ENCODE results near the gene PTP4A2. TPM values are rescaled to one million over a fixed set of nuclear protein-coding genes. Genes with fewer than 3 reads are reported as not detected.

The PTP4A2 gene
- total and polyA plus RNA-seq, 10 of the 15 experiments (the other 5 are each of a cell fraction or from before 2014, with no cell fraction given): 180 to 909 (median 375) TPM

DNA sequence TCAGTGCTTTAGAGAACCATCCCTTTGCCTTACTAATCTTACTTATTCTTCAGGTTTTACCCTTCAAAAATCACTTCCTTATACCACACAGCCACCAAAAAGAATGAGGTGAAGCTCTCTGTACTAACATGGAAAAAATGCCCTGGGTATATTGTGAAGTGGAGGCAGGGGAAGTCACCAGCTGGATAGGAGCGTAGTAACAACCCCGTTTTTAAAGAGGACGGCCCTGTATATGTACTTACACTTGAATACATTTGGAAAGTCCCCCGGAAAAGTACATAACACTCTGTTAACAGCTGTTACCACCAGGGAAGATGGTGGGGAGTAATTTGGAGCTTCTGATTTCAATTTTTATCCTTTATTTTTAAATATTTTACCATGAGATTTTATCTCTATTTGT lies 47.3 kb upstream of the PTP4A2 start:
- Histone ChIP-seq H3K4me3 (peak overlapping the region; percentile 48; the same call in 1 of the 2 replicates), H4K20me1 (ENCODE audit: control insufficient read depth, insufficient read depth) (no peaks in the 10 kb centered on the region), H3K27ac (ENCODE audit: control insufficient read depth, insufficient read depth) (peak overlapping the region; percentile 77), H3K9me3 (replicated peaks; ENCODE audit: control insufficient read depth, insufficient read depth, low read length) (no peaks in the 10 kb centered on the region), H3K4me1 (ENCODE audit: control insufficient read depth, insufficient read depth, low read length) (peaks cover 32% of the 10 kb centered on the region), H3K4me2 (ENCODE audit: control insufficient read depth, insufficient read depth) (peak overlapping the region; percentile 68), H3K9ac (ENCODE audit: control insufficient read depth, insufficient read depth, low read length) (peak overlapping the region; percentile 58), H3K36me3 (ENCODE audit: control insufficient read depth in 2 of 2, insufficient read depth in 2 of 2, low read length in 1 of 2) (no peaks in the 10 kb centered on the region), H3K27me3 (replicated peaks in 1 of 2; ENCODE audit: control insufficient read depth in 2 of 2, insufficient read depth in 2 of 2, low read length in 1 of 2) (no peaks in the 10 kb centered on the region), H2AFZ (ENCODE audit: control insufficient read depth, low read depth, low read length) (peak overlapping the region; percentile 72), H3K79me2 (ENCODE audit: control insufficient read depth, insufficient read depth, low read length) (no peaks in the 10 kb centered on the region)
- in situ Hi-C loops (cut with MboI): no loop called here
- ChIA-PET POLR2A (interaction anchor here (0.7 to 2.4 kb wide), 12 partner anchors 15 to 54 kb away, joined by 3 to 10 read pairs (median 5); partner anchors contain the start of genes KHDRBS1 and PTP4A2), CTCF (interaction anchor here (0.6 to 3.8 kb wide), 15 partner anchors 8 to 263 kb away, joined by 3 to 27 read pairs (median 5); no protein-coding TSS in a partner anchor), SMC1A (ENCODE audit: uncharacterized antibody, unreplicated experiment) (interaction anchor here (0.7 to 2.9 kb wide), 21 partner anchors 9 to 152 kb away, joined by 3 to 15 read pairs (median 5); partner anchors contain the start of gene KHDRBS1), RAD21 (ENCODE audit: unreplicated experiment) (interaction anchor here (0.6 to 1.9 kb wide), 18 partner anchors 9 to 224 kb away, joined by 3 to 10 read pairs (median 5); partner anchors contain the start of genes KHDRBS1 and TMEM39B)
- 3% methylated on average over 4 of the region's 4 CpGs for WGBS (ENCODE audit: insufficient coverage, insufficient replicate concordance, low lambda C conversion rate, missing lambda C conversion rate)
- DNase-seq (ENCODE audit: low read depth, low spot score) (no peak), ATAC-seq (peak; percentile 85), FAIRE-seq (no peak)
- no TSS peak for BruUV-seq (replicated peaks)
- intact Hi-C loops (cut with micrococcal nuclease; ENCODE audit: unreplicated experiment): no loop called here
- TF ChIP-seq HDAC2 (IDR thresholded peaks at IDR 0.05) (no peak), ZNF207 (IDR thresholded peaks at IDR 0.05; ENCODE audit: borderline replicate concordance) (no peak), BRCA1 (IDR thresholded peaks at IDR 0.05; ENCODE audit: low read depth, low read length) (no peak), GATAD2B (conservative IDR thresholded peaks at IDR 0.05; ENCODE audit: low read depth) (0 out of 2 replicates have a peak, but pooled peaks have one; percentile 28), IKZF2 (IDR thresholded peaks at IDR 0.05) (peak in 1 of 2 experiments; percentile 57; a peak in 1 of 4 replicates), BCL11A (IDR thresholded peaks at IDR 0.05; ENCODE audit: low read depth, low read length) (no peak), MTA2 (IDR thresholded peaks at IDR 0.05; ENCODE audit: low read depth) (0 out of 2 replicates have a peak, but pooled peaks have one; percentile 21), HDAC6 (IDR thresholded peaks at IDR 0.05; ENCODE audit: unreplicated experiment) (no peak), ZNF24 (IDR thresholded peaks at IDR 0.05) (no peak)
- TF ChIP-seq, protein P1, sequence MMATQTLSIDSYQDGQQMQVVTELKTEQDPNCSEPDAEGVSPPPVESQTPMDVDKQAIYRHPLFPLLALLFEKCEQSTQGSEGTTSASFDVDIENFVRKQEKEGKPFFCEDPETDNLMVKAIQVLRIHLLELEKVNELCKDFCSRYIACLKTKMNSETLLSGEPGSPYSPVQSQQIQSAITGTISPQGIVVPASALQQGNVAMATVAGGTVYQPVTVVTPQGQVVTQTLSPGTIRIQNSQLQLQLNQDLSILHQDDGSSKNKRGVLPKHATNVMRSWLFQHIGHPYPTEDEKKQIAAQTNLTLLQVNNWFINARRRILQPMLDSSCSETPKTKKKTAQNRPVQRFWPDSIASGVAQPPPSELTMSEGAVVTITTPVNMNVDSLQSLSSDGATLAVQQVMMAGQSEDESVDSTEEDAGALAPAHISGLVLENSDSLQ (IDR thresholded peaks at IDR 0.05): no peak
- TF ChIP-seq, protein P2, sequence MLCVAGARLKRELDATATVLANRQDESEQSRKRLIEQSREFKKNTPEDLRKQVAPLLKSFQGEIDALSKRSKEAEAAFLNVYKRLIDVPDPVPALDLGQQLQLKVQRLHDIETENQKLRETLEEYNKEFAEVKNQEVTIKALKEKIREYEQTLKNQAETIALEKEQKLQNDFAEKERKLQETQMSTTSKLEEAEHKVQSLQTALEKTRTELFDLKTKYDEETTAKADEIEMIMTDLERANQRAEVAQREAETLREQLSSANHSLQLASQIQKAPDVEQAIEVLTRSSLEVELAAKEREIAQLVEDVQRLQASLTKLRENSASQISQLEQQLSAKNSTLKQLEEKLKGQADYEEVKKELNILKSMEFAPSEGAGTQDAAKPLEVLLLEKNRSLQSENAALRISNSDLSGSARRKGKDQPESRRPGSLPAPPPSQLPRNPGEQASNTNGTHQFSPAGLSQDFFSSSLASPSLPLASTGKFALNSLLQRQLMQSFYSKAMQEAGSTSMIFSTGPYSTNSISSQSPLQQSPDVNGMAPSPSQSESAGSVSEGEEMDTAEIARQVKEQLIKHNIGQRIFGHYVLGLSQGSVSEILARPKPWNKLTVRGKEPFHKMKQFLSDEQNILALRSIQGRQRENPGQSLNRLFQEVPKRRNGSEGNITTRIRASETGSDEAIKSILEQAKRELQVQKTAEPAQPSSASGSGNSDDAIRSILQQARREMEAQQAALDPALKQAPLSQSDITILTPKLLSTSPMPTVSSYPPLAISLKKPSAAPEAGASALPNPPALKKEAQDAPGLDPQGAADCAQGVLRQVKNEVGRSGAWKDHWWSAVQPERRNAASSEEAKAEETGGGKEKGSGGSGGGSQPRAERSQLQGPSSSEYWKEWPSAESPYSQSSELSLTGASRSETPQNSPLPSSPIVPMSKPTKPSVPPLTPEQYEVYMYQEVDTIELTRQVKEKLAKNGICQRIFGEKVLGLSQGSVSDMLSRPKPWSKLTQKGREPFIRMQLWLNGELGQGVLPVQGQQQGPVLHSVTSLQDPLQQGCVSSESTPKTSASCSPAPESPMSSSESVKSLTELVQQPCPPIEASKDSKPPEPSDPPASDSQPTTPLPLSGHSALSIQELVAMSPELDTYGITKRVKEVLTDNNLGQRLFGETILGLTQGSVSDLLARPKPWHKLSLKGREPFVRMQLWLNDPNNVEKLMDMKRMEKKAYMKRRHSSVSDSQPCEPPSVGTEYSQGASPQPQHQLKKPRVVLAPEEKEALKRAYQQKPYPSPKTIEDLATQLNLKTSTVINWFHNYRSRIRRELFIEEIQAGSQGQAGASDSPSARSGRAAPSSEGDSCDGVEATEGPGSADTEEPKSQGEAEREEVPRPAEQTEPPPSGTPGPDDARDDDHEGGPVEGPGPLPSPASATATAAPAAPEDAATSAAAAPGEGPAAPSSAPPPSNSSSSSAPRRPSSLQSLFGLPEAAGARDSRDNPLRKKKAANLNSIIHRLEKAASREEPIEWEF (IDR thresholded peaks at IDR 0.05; ENCODE audit: insufficient replicate concordance, low read depth, low read length): peak; percentile 37
- TF ChIP-seq, protein P3, sequence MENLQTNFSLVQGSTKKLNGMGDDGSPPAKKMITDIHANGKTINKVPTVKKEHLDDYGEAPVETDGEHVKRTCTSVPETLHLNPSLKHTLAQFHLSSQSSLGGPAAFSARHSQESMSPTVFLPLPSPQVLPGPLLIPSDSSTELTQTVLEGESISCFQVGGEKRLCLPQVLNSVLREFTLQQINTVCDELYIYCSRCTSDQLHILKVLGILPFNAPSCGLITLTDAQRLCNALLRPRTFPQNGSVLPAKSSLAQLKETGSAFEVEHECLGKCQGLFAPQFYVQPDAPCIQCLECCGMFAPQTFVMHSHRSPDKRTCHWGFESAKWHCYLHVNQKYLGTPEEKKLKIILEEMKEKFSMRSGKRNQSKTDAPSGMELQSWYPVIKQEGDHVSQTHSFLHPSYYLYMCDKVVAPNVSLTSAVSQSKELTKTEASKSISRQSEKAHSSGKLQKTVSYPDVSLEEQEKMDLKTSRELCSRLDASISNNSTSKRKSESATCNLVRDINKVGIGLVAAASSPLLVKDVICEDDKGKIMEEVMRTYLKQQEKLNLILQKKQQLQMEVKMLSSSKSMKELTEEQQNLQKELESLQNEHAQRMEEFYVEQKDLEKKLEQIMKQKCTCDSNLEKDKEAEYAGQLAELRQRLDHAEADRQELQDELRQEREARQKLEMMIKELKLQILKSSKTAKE (IDR thresholded peaks at IDR 0.05; ENCODE audit: low read depth, poor library complexity, severe bottlenecking): peak; percentile 11
- TF ChIP-seq, protein P4, sequence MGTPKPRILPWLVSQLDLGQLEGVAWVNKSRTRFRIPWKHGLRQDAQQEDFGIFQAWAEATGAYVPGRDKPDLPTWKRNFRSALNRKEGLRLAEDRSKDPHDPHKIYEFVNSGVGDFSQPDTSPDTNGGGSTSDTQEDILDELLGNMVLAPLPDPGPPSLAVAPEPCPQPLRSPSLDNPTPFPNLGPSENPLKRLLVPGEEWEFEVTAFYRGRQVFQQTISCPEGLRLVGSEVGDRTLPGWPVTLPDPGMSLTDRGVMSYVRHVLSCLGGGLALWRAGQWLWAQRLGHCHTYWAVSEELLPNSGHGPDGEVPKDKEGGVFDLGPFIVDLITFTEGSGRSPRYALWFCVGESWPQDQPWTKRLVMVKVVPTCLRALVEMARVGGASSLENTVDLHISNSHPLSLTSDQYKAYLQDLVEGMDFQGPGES (IDR thresholded peaks at IDR 0.05): no peak

Measured in GM12878 (cell line).